HG03354 (cell line): ENCODE data around the gene DHRSX.
"Not testable (repeated sequence)": the region's sequence is repeated elsewhere in the genome, so short reads cannot be mapped to it uniquely, and the experiment has no call there.

Experiments
- ATAC-seq: cut with Tn5 transposase; IDR thresholded peaks from one replicate; pipeline ENCODE4 v1.9.1; 2021; ENCODE audit warnings: mild to moderate bottlenecking; ENCODE audit not compliant: unreplicated experiment, poor library complexity, severe bottlenecking

Gene DHRSX

DNA sequence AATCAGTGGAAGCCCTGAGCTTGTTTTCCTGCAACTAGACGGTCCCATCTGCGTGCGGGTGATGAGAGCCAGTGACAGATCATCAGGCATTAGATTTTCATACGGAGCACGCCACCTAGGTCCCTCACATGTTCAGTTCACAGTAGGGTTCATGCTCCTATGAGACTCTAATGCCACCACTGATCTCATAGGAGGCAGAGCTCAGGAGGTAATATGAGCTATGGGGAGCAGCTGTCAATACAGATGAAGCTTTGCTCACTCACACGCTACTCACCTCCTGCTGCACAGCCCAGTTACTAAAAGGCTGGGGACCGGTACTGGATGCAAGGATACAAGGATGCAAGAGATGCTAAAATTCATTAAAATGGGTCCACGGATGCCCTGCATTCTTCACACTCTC lies 61.2 kb downstream of the DHRSX start:
- no peak for ATAC-seq

DNA sequence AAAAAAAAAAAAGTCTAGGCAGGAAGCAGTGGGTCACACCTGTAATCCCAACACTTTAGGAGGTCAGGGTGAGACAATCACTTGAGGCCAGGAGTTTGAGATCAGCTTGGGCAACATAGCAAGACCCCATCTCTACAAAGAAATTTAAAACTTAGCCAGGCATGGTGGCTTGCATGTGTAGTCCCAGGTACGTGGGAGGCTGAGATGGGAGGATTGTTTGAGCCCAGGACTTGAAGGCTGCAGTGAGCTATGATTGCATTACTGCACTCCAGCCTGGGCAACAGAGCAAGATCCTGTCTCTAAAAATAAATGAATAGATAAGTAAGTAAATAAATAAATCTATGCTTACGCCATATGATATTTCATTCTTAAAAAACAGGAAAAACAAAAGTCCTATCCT lies 65.3 kb downstream of the DHRSX start:
- no peak for ATAC-seq

DNA sequence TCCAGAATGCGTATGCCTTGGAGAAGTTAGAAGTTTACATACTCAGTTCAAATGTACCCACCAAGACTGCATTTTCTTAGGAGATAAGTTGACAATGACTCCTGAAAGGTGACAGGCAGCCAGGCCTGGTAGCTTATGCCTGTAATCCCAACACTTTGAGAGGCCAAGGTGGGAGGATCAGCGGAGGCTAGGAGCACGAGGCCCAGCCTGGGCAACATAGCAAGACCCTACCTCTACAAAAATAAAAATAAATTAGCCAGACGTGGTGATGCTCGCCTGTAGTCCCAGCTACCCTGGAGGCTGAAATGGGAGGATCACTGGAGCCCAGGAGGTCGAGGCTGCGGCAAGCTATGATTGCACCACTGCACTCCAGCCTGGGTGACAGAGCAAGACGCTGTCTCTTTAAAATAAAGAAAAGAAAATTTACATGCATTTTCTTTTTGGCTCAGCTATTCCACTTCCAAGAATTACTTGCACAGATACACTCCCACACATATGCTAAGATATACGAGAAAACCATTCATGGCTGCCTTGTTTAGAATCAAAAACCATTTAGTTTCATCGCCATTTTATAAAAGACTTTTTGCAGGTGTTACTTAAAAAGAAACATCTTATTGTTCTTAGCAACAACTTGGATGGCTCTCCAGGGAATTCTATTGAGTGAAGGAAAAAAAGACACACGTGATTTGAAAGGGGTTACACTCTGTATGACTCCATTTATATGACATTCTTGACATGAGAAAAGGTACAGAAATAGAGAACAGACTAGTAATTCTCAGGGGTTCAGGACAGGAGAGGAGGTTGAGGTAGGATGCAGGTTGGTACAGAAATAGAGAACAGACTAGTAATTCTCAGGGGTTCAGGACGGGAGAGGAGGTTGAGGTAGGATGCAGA lies 66.3 kb downstream of the DHRSX start:
- ATAC-seq = no peak

DNA sequence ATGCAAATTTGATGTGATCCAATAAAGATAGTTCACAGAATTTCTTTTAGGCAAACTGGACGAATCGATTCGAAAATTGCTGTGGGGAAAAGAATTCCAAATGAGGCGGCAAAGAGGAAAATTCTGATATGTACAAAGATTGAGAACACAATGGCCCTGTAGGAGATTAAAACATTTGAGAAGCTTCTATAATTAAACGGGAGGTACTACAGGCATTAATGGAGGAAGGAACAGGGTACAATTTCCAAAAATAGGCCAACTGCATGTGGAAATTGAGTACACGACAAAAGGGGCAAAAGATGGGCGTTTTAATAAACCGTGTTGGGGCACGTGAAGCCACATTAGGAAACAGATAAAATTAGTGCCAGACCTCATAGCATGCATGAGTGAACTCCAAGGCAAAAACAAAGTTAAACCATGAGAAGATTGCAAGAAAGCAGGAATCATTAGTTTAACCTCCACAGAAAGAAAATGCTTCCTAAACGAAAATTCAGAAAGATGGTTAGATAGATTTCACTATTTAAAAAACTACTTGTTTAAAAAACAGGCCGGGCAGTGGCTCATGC lies 68.4 kb downstream of the DHRSX start:
- ATAC-seq = no peak

DNA sequence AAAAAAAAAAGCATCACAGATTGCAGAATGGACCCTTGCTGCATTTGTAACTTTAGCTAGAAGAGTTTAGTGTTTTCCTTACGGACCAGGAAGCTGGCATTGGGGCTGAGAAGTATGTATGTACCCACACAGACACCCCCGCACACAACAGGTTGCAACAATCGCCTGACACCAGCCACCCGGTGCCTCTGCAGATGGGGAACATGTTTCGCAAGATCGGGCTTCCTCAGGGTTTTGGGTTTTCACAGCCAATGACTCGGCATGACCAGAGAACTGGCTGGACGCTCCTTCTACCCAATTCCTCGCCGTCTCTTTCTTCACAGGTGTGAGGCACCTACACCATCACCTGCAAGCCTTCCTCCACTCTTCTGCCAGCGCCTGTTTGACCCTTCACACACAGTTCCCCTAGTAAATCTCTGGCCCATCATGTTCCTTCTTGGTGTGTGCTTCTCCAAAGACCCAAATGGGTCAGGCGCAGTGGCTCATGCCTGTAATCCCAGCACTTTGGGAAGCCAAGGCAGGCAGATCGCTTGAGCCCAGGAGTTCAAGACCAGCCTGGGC lies 70.4 kb downstream of the DHRSX start:
- no peak for ATAC-seq

DNA sequence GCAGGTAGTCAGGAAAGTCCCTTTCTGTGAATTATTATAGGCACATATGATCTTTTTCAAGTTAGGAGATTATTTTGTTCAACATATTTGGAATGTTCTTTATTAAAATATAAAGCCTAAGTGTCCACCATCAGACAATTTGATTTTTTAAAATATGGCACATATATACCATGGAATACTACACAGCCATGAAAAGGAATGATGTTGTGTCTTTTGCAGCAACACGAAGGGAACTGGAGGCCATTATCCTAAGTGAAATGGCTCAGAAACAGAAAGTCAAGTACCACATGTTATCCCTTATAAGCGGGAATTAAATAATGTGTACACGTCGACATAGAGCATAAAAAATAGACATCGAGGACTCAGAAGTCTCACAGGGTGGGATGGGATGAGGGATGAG lies 73.0 kb downstream of the DHRSX start:
- ATAC-seq = no peak

DNA sequence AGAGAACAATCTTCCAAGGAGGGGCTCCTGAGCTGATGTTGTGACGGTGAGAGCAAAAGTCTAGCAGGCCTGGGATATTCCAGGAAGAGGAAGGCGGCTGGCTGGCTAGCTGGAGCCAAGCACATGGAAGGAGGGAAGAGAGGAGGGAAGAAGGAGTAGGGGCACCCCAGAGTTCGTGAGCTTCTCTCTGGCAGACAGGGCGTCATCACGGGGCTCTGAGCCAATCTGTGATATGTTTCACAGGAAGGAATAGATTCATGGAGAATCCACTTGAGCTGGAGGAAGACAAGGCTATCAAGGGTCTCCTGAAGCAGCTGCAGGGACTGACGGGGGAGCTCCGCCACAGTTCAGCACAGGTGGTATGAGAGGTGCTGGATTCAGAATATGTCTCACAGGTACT lies 73.6 kb downstream of the DHRSX start:
- ATAC-seq = no peak

DNA sequence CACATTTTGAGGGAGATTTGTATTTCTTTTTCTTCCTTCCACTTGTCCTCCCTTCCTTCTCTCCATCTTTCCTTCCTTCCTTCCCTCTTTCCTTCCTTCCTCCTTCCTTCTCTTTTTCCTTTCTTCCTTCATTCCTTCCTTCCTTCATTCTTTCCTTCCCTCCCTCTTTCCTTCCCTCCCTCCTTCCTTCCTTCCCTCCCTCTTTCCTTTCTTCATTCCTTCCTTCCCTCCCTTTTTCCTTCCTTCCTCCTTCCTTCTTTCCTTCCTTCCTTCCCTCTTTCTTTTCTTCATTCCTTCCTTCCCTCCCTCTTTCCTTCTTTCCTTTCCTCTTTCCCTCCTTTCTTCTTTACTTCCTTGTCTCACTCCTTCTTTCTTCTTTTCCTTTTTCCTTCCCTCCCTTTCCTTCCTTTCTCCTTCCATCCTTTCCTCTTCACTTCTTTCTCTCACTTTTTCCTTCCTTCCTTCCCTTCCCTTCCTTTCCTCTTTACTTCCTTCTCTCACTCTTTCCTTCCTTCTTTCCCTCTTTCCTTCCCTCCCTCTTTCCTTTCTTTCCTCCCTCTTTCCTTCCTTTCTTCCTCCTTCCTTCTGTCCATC lies 74.4 kb downstream of the DHRSX start:
- no peak for ATAC-seq

DNA sequence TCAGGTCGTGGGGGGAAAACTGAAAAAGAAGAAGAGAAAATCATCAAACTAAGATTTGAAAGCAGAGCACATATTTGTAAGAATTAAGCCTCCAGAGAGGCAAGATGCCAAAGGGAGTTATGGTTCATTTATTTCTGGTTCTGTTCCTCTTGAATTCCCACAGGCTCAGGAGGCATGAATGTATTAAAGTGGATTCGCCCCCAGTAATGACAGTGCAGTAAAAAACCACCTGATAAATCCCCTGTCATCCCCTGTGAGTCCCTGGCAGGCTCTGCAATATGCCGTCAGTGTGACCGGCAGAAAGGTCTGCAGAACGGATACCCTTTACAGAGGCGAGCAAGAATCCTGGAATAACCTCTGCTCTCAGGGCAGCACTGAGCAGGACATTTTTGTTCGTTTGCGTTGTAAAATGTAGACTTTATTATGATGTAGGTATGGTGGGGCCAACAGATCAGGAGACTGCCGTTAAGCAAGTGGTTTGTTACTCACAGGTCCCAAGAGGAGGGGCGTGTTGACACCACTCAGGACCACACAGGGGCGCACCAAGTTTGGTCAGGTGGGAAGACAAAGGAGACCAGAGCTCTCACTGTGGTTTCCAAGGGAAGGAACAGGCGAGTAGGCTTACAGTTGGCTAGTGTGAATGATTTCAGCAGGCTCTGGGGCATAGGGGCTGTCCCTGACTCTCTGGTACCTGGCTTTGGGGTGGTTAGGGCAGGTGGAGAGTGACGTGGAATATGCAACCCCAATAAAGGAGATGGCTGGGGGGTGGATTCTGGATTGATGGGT lies 75.3 kb downstream of the DHRSX start:
- ATAC-seq = no peak

DNA sequence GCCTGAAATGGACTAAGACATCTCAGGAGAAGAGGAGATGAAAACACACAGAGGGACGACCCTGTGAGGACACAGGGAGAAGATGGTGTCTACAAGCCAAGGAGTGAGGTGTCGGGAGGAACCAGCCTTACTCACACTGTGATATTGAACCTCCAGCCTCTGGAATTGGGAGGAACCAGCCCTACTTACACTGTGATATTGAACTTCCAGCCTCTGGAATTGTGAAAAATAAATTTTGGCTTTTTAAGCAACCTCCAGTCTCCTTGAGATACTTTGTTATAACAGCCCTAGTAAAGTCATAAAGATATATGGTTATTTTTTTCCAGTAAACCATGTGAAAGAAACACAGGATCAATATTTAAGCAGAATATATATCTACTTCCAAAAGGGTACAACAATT lies 76.5 kb downstream of the DHRSX start:
- no peak for ATAC-seq

DNA sequence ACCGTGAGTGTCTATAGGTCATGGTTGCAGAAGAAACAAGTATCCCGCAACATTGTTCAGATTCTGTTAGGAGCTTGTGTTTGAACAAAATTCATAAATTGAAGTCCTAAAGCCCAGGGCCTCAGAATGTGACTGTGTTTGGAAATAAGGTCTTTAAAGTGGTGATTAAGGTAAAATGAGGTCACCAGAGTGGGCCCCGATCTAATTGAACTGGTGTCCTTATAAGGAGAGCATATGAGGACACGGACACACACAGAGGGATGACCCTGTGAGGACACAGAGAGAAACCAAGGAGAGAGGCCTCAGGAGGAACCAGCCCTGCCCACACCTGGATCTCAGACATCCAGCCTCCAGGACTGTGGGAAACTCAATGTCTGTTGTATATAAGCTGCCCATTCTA lies 76.9 kb downstream of the DHRSX start:
- no peak for ATAC-seq

DNA sequence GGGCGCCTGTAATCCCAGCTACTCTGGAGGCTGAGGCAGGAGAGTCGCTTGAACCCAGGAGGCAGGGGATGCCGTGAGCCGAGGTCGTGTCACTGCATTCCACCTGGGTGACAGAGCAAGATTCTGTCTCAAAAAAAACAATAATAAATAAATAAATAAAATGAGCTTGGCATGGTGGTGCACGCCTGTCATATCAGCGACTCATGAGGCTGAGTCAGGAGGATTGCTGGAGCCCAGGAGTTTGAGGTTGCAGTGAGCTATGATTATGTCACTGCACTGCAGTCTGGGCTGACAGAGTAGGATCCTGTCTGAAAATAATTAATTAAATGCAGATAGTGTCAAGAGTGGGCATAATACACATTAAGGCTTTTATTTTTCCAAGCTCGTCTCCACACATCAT lies 77.5 kb downstream of the DHRSX start:
- no peak for ATAC-seq

DNA sequence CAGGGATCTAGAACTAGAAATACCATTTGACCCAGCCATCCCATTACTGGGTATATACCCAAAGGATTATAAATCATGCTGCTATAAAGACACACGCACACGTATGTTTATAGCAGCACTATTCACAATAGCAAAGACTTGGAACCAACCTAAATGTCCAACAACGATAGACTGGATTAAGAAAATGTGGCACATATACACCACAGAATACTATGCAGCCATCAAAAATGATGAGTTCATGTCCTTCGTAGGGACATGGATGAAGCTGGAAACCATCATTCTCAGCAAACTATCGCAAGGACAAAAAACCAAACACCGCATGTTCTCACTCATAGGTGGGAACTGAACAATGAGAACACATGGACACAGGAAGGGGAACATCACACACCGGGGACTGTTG lies 81.4 kb downstream of the DHRSX start:
- ATAC-seq = not testable (repeated sequence)

DNA sequence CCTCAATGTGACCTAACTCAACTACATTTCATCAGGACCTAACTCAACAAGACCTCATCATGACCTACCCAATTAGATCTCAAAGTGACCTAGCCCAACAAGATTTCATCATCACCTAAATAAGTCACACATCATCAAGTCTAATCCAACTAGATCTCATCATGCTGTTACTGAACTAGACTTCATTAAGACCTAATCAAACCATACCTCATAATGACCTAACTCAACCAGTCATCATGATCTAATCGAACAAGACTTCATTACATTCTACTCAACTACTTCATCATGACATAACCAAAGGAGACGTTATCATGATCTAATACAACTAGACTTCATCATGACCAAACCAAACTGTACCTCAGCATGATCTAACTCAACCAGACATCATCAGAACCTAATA lies 82.8 kb downstream of the DHRSX start:
- ATAC-seq = no peak

DNA sequence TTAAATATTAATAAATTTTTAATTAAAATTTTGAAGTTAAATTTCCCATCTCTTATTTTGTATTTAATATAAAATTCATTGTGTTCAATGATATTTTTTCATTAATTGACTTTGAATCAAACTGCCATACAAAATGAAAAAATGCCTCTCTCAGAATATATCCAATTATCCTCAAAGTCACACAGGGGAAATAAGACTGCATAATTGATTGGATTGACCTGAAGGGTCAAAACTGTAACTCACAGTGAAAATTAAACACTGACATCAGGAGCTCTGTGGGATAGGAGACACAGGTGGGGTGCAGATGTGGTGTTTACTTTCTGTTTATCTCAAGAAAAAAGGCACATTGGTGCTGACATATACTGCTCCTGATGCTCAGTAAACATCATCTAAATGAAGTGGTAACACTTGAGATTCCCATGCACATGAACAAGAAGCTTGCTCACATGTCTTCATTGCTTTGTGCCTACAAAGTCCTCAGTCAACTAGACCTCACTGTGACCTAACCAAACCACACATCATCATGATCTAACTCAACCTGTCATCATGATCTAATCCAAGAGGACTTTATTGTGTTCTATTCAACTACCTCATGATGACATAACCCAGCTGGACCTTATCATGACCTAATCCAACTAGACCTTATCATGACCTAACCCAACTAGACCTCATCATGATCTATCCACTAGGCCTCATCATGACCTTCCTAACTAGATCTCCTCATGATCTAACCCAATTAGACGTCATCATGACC lies 83.7 kb downstream of the DHRSX start:
- ATAC-seq = no peak

DNA sequence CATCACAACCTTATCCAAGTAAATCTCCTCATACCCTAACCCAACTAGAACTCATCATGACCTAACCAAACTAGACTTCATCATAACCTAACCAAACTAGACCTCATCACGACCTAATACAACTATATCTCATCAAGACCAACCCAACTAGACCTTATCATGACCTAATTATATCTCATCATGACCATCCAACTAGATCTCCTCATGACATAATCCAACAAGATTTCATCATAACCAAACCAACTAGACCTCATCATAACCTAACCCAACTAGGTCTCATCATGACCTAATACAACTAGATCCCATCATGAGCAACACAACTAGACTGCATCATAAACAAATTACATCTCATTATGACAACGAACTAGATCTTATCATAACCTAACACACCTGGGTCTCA lies 86.4 kb downstream of the DHRSX start:
- no peak for ATAC-seq

DNA sequence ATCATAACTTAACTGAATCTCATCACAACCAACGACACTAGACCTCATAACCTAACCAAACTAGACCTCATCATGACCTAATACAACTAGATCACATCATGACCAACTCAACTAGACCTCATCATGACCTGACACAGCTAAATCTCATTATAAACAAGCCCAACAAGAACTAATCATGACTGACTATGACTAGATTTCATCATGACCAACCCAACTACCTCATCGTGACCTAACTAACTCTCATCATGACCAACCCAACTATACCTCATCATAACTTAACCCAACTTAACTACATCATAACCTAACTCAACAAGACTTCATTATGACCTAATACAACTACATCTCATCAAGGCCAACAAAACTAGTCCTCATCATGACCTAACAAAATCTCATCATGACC lies 86.8 kb downstream of the DHRSX start:
- no peak for ATAC-seq

DNA sequence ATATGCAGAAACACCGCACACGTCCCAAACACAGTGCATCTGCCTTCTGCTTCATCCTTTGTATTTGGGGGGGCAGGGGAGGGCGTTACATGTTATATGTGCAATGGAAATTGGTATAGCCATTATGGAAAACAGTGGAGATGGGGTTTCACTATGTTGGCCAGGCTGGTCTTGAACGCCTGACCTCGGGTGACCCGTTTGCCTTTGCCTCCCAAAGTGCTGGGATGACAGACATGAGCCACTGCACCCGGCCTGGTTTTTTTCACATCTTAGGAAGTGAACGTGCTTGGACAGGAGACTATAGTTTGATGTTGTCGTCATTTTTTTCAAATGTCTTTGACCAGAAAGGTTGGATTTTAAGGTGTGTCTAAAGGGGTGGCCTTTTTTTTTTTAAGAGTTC lies 88.6 kb downstream of the DHRSX start:
- no peak for ATAC-seq

DNA sequence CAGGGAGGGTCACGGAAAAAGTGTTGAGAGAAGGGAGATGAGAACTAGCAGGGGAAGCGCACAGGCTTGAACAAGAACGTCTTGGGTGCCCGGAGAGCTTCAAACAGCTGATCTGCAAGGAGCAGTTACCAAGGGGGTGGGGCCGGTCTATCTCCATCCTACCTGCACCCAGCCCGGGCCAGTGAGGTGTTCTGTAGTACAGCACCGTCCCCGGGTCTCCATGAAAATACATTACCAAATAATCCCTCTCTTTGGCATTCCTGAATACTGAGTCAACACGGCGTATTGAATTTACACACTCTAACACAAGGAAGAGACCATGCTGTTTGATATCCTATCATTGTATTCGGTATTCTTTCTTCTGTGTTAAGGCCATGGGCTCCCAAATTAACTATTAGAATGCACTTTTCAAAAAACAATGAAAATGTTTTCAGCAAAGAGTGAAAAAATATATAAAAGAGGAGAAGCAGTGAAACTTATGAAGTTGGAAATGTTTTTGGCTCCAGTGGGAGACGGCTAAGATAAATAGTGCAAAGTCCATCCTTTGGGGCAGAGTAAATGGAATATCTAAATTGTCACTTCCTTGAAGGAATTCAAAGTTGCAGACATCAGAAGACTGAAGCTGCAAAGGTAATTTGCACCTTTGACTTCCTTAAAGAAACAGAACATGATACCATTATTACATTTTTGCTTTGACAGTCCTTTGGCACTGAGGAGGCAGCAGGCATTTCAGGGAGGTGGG lies 90.3 kb downstream of the DHRSX start:
- no peak for ATAC-seq
